Mesothelial cell of epicardium (in vitro differentiated cells): ENCODE measurements around the gene GPR132. TPM values are rescaled to one million over a fixed set of nuclear protein-coding genes. Genes with fewer than 3 reads are reported as not detected.

Source experiments
- DNase-seq, 2 experiments: peaks; one replicate each; pipeline ENCODE4 v3.0.0; 2021; ENCODE audit warnings: low spot score in 2 of 2; ENCODE audit not compliant: unreplicated experiment in 2 of 2
- H3K27ac Mint-ChIP-seq: 2 replicates; pipeline ENCODE4 v1.8.0; 2021; ENCODE audit warnings: mixed read lengths
- H3K27me3 Mint-ChIP-seq: 2 replicates; pipeline ENCODE4 v1.8.0; 2021; ENCODE audit warnings: low read depth, mixed read lengths
- H3K36me3 Mint-ChIP-seq: 2 replicates; pipeline ENCODE4 v1.8.0; 2021; ENCODE audit warnings: mixed read lengths
- H3K4me1 Mint-ChIP-seq: 2 replicates; pipeline ENCODE4 v1.8.0; 2021; ENCODE audit warnings: mixed read lengths
- H3K4me3 Mint-ChIP-seq: 2 replicates; pipeline ENCODE4 v1.8.0; 2021; ENCODE audit warnings: mild to moderate bottlenecking, moderate library complexity, mixed read lengths
- H3K9me3 Mint-ChIP-seq: 2 replicates; pipeline ENCODE4 v1.8.0; 2021; ENCODE audit warnings: mixed read lengths
- total RNA-seq: library from RNA; stranded (reverse); gene quantifications from 3 replicates; pipeline ENCODE4 v1.2.1, GENCODE V29; 2021
- TF ChIP-seq, protein P1 (sequence below): fragments of 200-600 bp; sonication (generic); IDR thresholded peaks from one replicate; pipeline ENCODE4 v1.5.0; 2021; ENCODE audit warnings: antibody characterized with exemption; ENCODE audit not compliant: unreplicated experiment

The GPR132 gene
- total RNA-seq, 1 donor from 2014 or later: 1.6 TPM

DNA sequence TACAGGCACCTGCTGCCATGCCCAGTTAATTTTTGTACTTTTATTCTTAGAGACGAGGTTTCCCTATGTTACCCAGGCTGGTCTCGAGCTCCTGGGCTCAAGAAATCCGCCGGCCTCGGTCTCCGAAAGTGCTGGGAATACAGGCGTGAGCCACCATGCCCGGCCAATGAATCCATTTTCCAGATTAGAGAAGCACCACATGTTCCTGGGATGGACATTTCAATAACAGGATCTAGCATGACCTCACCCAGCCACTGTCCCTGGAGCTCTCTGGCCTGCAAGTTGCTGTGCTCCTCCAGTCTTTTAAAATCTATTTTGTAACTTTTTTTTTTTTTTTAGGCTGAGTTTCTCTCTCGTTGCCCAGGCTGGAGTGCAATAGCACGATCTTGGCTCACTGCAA is 2.2 kb downstream of the GPR132 start:
- DNase-seq: no peak
- no peak overlapping the region for H3K27ac Mint-ChIP-seq
- no peaks in the 10 kb centered on the region for H3K9me3 Mint-ChIP-seq
- TF ChIP-seq, protein P1, sequence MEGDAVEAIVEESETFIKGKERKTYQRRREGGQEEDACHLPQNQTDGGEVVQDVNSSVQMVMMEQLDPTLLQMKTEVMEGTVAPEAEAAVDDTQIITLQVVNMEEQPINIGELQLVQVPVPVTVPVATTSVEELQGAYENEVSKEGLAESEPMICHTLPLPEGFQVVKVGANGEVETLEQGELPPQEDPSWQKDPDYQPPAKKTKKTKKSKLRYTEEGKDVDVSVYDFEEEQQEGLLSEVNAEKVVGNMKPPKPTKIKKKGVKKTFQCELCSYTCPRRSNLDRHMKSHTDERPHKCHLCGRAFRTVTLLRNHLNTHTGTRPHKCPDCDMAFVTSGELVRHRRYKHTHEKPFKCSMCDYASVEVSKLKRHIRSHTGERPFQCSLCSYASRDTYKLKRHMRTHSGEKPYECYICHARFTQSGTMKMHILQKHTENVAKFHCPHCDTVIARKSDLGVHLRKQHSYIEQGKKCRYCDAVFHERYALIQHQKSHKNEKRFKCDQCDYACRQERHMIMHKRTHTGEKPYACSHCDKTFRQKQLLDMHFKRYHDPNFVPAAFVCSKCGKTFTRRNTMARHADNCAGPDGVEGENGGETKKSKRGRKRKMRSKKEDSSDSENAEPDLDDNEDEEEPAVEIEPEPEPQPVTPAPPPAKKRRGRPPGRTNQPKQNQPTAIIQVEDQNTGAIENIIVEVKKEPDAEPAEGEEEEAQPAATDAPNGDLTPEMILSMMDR: no peak
- no peaks in the 10 kb centered on the region for H3K36me3 Mint-ChIP-seq
- no peak overlapping the region for H3K4me3 Mint-ChIP-seq
- no peaks in the 10 kb centered on the region for H3K27me3 Mint-ChIP-seq
- peaks cover 25% of the 10 kb centered on the region for H3K4me1 Mint-ChIP-seq

GRCh38 chr14:105062048-105062433 is 3.2 kb downstream of the GPR132 start:
- no peak for DNase-seq
- Mint-ChIP-seq H3K27ac (no peak overlapping the region), H3K4me3 (no peak overlapping the region), H3K4me1 (peaks cover 27% of the 10 kb centered on the region), H3K9me3 (no peaks in the 10 kb centered on the region), H3K27me3 (peaks cover under 1% of the 10 kb centered on the region), H3K36me3 (no peaks in the 10 kb centered on the region)
- TF ChIP-seq, protein P1: no peak

DNA sequence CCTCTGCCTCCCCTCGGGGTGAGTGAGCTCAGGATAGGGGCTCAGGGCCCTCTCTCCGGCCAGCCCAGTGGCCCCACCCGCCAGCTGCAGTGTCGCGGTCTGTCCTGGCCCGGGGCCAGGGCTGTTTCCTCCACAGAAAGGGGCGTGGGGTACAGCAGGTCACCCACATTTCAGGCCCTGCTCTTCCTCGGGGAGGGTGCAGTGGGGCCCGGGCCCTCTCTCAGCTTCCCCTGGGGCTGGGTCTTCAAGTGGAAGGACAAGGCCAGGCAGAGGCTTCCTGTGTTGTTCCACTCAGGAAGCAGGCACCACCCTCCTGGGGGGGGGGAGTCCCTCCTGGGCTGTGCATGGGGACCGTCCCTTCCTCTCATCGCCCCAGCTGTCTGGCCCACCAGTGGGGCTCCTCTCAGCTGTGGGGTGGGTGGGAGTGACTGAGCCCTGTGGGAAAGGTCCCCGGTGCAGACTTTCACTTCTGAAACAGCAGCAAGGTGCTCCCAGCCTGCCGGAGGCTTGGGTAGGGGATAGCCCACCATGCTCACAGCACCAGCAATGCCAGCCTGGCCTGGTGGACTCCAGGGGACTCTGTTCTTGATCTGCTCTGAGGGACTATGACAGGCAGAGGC is 3.7 kb downstream of the GPR132 start:
- no peak for DNase-seq
- H3K27ac Mint-ChIP-seq: no peak overlapping the region
- TF ChIP-seq, protein P1: no peak
- peaks cover 6% of the 10 kb centered on the region for H3K27me3 Mint-ChIP-seq
- H3K4me1 Mint-ChIP-seq: peaks cover 30% of the 10 kb centered on the region
- no peak overlapping the region for H3K4me3 Mint-ChIP-seq
- H3K9me3 Mint-ChIP-seq: no peaks in the 10 kb centered on the region
- no peaks in the 10 kb centered on the region for H3K36me3 Mint-ChIP-seq

DNA sequence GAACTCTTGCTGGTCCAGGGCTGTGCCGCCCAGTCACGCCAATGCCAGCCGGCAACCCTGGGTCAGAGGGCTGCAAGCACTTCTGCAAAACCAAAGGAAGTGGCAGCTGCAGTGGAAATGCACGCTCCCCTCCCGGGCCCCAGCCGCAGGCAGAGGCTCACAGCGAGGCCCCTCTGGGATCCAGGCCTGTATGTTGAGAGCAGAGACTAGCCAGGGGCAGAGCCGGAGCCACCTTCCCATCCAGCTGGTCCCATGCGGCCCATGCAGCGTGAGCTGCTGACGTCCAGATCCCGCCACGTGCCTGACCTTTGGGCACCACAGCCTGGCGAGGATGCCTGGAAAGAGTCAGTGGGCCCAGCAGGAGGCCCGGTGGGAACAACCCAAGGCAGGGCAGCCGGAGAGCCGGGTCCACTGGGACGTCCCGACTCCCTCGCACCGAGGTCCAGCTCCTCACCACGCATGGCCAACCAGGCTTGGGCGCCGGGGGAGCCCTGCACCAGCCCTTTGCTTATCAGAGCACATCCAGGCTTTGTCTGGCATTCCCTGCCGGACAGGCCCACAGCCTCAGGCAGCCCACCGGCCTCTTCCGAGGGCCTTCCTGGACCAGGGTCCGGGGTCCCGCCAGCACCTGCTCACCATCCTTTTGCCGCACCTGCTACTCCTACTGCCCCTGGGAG is 4.3 kb downstream of the GPR132 start:
- H3K9me3 Mint-ChIP-seq: no peaks in the 10 kb centered on the region
- peaks cover 12% of the 10 kb centered on the region for H3K27me3 Mint-ChIP-seq
- H3K4me1 Mint-ChIP-seq: peaks cover 30% of the 10 kb centered on the region
- TF ChIP-seq, protein P1: no peak
- H3K36me3 Mint-ChIP-seq: no peaks in the 10 kb centered on the region
- DNase-seq: no peak
- no peak overlapping the region for H3K27ac Mint-ChIP-seq
- H3K4me3 Mint-ChIP-seq: no peak overlapping the region

GRCh38 chr14:105059925-105060565 is 5.2 kb downstream of the GPR132 start:
- TF ChIP-seq, protein P1: no peak
- Mint-ChIP-seq H3K27me3 (peaks cover 19% of the 10 kb centered on the region), H3K4me3 (no peak overlapping the region), H3K36me3 (no peaks in the 10 kb centered on the region), H3K9me3 (no peaks in the 10 kb centered on the region), H3K4me1 (peaks cover 29% of the 10 kb centered on the region), H3K27ac (no peak overlapping the region)
- no peak for DNase-seq
